Activated naive CD4-positive, alpha-beta T cell treated with Interleukin-2 at 50 U/mL for 16 hours (primary cell): ENCODE results near the gene NDUFAF8.

Experiments used
- DNase-seq: peaks from one replicate; pipeline ENCODE4 v3.0.0-alpha.2; 2020

NDUFAF8 gene

GRCh38 chr17:81277946-81278693, 39.0 kb downstream of the NDUFAF8 start:
- no peak for DNase-seq

DNA sequence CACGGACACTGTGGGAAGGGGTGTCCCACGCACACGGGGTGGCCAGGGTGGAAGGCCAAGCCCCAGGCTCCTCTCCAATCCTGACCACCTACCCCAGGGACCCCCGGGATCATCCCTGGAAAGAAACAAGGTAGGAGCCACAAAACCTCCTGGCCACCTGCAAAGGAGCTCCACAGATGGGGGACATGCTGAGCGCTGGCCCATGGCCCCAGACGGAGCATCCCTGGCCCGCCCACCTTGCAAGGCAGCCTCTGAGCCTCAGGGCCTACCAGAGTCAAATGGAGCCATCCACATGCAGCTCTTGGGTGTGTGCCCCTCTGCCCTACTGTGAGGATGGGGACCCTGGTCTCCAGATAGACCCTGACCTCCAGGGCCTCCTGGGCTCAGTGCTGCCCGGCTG, 39.7 kb downstream of the NDUFAF8 start:
- no peak for DNase-seq

DNA sequence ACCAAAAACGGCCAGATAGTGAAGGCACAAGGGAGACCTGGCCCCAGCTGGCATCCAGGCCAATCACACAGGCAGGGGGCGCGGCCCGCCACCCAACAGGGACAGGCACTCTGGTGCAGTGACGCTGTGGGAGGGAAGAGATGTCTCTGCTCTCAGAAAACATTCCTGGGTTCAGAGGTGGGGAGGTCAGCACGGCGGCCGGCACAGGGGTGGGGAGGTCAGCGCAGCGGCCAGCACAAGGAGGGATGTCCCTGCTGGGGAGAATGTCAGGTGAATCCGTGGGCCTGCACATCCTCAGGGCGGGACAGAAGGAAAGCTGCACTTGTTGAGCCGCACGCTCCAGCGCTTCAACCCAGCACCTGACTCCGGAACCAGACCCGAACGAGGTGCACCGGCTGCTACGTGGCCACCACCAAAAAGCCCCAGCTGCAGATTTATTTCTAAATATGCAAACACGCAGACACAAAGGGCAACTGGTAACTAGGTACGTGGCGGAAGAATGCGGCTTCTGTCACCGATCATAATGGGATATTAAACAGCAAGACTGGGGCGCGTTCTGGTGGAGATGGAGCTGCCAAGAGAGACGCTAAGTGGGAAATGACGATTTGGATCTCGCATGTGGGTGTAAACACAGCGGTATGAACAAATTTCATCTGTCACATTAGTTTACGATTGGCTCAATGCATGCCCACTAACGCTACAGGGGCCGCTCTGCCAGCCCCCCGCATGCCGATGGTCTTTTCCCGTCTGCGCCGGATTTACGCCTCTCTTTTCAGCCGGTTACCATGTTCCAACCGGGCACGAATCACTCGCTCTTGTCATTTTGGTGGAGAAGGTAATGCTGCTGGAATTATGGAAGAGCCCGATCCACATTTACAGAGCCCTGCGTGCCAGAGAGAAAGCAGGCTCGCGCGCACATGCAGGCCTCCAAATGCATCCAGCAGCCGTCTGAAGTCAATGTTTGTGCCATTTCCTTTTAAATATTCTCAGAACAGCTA, 40.5 kb downstream of the NDUFAF8 start:
- no peak for DNase-seq

DNA sequence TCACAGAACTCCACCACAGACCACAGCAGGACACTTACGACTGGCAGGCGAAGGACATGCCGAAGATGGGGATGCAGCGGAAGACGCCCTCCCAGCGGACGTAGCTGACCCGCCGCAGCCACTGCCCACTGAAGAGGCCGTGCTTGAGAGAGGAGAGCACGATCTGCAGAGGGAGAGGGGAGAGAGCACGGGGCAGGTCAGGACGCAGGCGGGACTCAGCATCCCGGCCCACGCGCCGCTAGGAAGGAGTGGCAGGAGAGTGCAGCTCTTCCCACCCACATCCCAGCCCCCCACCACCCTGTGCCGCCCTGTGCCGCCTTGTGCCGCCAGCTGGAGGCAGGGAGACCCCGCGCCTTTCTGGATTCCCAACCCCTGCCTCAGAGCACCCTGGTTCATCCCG, 41.5 kb downstream of the NDUFAF8 start:
- no peak for DNase-seq

GRCh38 chr17:81282141-81282540, 43.0 kb downstream of the NDUFAF8 start:
- DNase-seq = no peak

DNA sequence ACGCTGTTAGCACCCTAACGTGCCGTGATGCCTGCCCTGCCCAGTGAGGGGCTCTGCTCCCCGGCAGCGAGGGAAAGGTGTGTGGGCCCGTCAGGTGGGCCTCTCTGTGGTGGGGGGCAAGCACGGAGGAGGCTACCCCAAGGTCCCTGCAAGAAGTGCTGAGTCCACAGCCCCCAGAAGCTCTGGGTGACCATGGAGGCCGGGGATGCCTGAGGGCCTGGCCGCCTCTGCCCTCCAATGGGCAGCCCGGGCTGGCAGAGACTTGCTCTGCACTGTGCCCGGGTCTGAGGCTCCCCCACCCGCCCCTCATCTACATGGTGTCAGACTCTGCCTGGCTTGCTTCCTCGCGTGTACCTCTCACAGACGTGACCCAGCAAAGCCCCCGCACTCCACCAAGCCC, 43.8 kb downstream of the NDUFAF8 start:
- no peak for DNase-seq

- DNase-seq = peak; percentile 66
Measured at GRCh38 chr17:81285179-81285878, 46.2 kb downstream of the NDUFAF8 start.

GRCh38 chr17:81285894-81286293, 46.8 kb downstream of the NDUFAF8 start:
- no peak for DNase-seq

DNA sequence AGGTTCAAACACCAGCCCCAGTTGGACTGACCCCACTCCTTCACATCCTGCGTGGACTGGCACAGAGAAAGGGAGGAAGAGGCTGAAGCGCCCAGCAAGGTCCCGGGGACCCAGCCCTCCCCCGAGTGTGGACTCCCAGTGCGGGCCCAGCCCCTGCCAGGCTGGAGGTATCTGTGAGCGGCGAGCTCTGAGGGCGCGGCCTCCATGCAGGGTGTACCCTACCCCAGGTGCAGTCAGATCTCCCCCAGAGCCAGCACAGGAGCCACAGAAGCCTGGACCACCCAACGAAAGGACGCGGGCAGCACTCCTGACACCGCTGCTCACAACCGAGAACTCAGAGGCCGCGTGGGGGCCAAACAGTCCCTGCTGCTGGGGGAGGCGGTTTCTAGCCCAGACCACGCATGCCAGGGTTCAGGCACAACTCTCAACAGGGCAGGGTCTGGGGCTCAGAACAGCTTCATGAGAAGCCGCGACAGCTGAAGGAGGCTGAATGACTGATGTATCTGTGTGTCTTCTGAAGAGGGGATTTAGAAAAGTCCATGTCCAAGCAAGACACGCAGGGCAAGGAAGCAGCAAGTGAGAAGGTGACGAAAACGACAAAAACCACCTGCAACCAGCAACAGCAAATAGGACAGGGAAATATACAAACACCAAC, 47.5 kb downstream of the NDUFAF8 start:
- DNase-seq = no peak

- no peak for DNase-seq
Measured at GRCh38 chr17:81287152-81287551, 48.0 kb downstream of the NDUFAF8 start.

- no peak for DNase-seq
Measured at GRCh38 chr17:81287741-81288430, 48.8 kb downstream of the NDUFAF8 start.

- DNase-seq = no peak
Measured at GRCh38 chr17:81288715-81289114, 49.6 kb downstream of the NDUFAF8 start.

GRCh38 chr17:81289627-81290026, 50.5 kb downstream of the NDUFAF8 start:
- no peak for DNase-seq

DNA sequence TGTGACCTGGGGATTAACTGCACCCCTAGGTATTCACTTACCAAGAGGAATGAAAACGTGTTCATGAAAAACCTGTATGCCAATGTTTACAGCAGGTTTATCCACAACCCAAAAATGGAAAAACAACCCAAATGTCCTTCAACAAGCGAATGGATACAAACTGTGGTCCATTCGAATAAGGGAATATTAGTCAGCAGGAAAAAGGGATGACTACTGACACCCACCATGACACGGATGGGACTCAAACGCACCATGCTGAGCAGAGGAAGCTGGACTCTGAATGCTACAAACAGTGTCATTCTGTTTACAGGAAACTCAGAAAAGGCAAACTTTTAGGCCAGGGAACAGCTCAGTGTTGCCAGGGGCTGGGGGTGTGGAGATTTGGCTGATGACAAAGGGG, 51.1 kb downstream of the NDUFAF8 start:
- DNase-seq = no peak
